Ascending aorta (tissue), 2 donors: ENCODE results near the gene CFAP92. TPM values are rescaled to one million over a fixed set of nuclear protein-coding genes. Genes with fewer than 3 reads are reported as not detected.

Source experiments
- DNase-seq, 2 donors: peaks; one replicate each; pipeline ENCODE4 v3.0.0-alpha.2; 2019; ENCODE audit warnings: low spot score in 2 of 2
- H3K27ac ChIP-seq, 2 donors: fragments of 200-600 bp; sonication (generic); one replicate each; pipeline ENCODE4 v1.5.1; 2016 to 2017; ENCODE audit warnings: mild to moderate bottlenecking in 1 of 2
- H3K27me3 ChIP-seq: fragments of 200-600 bp; sonication (generic); one replicate; pipeline ENCODE4 v1.5.1; 2017
- H3K36me3 ChIP-seq, 2 donors: fragments of 200-600 bp; sonication (generic); one replicate each; pipeline ENCODE4 v1.5.1; 2016
- H3K4me1 ChIP-seq, 2 donors: fragments of 200-600 bp; sonication (generic); one replicate each; pipeline ENCODE4 v1.5.1; 2016 to 2017; ENCODE audit warnings: mild to moderate bottlenecking in 1 of 2
- H3K4me3 ChIP-seq, 2 donors: fragments of 200-600 bp; sonication (generic); one replicate each; pipeline ENCODE4 v1.5.1; 2016 to 2017; ENCODE audit warnings: mild to moderate bottlenecking in 1 of 2
- H3K9me3 ChIP-seq, 2 donors: fragments of 200-600 bp; sonication (generic); one replicate each; pipeline ENCODE4 v1.5.1; 2016
- CTCF ChIP-seq, 3 experiments: fragments of 200-600 bp in 2 of 3; fragments of 450-650 bp in 1 of 3; sonication (generic) in 2 of 3; IDR thresholded peaks; one replicate each; pipeline ENCODE4 v1.5.1; 2016 to 2019; ENCODE audit warnings: antibody characterized with exemption in 3 of 3, mild to moderate bottlenecking in 1 of 3, moderate library complexity in 1 of 3
- intact Hi-C: fragments of 100-400 bp; cut with DNase I; formaldehyde crosslinking; loops from one replicate; pipeline ENCODE4 v1.15.1; 2023
- total RNA-seq: library from RNA; depleted of rRNA; stranded (reverse); fragments of >200 nt; gene quantifications from one replicate; pipeline ENCODE4 v1.1.0, GENCODE V29; 2016

Gene CFAP92
- total RNA-seq, 1 donor from 2014 or later: not detected

GRCh38 chr3:128922804-128923459, 70.9 kb downstream of the CFAP92 start:
- no peak overlapping the region for H3K27ac ChIP-seq
- H3K27me3 ChIP-seq: no peaks in the 10 kb centered on the region
- peak in 1 of 2 donors; percentile 25 for DNase-seq
- H3K4me1 ChIP-seq: no peaks in the 10 kb centered on the region
- H3K36me3 ChIP-seq: no peaks in the 10 kb centered on the region
- intact Hi-C loops: no loop called here
- no peak overlapping the region for H3K4me3 ChIP-seq
- H3K9me3 ChIP-seq: no peaks in the 10 kb centered on the region
- no peak for TF ChIP-seq CTCF (IDR thresholded peaks at IDR 0.05)

- no peaks in the 10 kb centered on the region for H3K9me3 ChIP-seq
- no peak for TF ChIP-seq CTCF (IDR thresholded peaks at IDR 0.05)
- no peak overlapping the region for H3K27ac ChIP-seq
- peaks cover 2 to 10% of the 10 kb centered on the region in 2 donors for H3K36me3 ChIP-seq
- peak in 1 of 2 donors; percentile 27 for DNase-seq
- H3K27me3 ChIP-seq: no peaks in the 10 kb centered on the region
- no peaks in the 10 kb centered on the region for H3K4me1 ChIP-seq
- intact Hi-C loops: no loop called here
- H3K4me3 ChIP-seq: no peak overlapping the region
Observed at GRCh38 chr3:128919988-128920387, 73.9 kb downstream of the CFAP92 start.

- TF ChIP-seq CTCF (IDR thresholded peaks at IDR 0.05): peak in 1 of 3 experiments; percentile 24
- H3K4me3 ChIP-seq: no peak overlapping the region
- peaks cover 24 to 36% of the 10 kb centered on the region in 2 donors for H3K36me3 ChIP-seq
- no peaks in the 10 kb centered on the region for H3K9me3 ChIP-seq
- peak in 1 of 2 donors; percentile 12 for DNase-seq
- intact Hi-C loops: no loop called here
- no peaks in the 10 kb centered on the region for H3K4me1 ChIP-seq
- no peaks in the 10 kb centered on the region for H3K27me3 ChIP-seq
- H3K27ac ChIP-seq: no peak overlapping the region
Observed at GRCh38 chr3:128917291-128917690, 76.6 kb downstream of the CFAP92 start.

GRCh38 chr3:128914966-128915645, 78.8 kb downstream of the CFAP92 start:
- H3K27me3 ChIP-seq: no peaks in the 10 kb centered on the region
- no peaks in the 10 kb centered on the region for H3K9me3 ChIP-seq
- no peak overlapping the region for H3K4me3 ChIP-seq
- H3K36me3 ChIP-seq: peaks cover 37 to 56% of the 10 kb centered on the region in 2 donors
- no peaks in the 10 kb centered on the region for H3K4me1 ChIP-seq
- intact Hi-C loops: no loop called here
- TF ChIP-seq CTCF (IDR thresholded peaks at IDR 0.05): no peak
- no peak overlapping the region for H3K27ac ChIP-seq
- no peak for DNase-seq

GRCh38 chr3:128911911-128912310, 82.0 kb downstream of the CFAP92 start:
- H3K36me3 ChIP-seq: peaks cover 68 to 88% of the 10 kb centered on the region in 2 donors
- H3K27ac ChIP-seq: no peak overlapping the region
- no peak overlapping the region for H3K4me3 ChIP-seq
- intact Hi-C loops: no loop called here
- no peaks in the 10 kb centered on the region for H3K4me1 ChIP-seq
- no peaks in the 10 kb centered on the region for H3K27me3 ChIP-seq
- no peak for TF ChIP-seq CTCF (IDR thresholded peaks at IDR 0.05)
- H3K9me3 ChIP-seq: no peaks in the 10 kb centered on the region
- DNase-seq: no peak
